K562 (cell line): ENCODE data around the gene UCKL1. TPM values are rescaled to one million over a fixed set of nuclear protein-coding genes. Genes with fewer than 3 reads are reported as not detected.

Source experiments
- CHD1 ChIP-seq: fragments of 200-600 bp; sonication (generic); IDR thresholded peaks from one replicate; pipeline ENCODE4 v1.6.1; 2012; ENCODE audit warnings: mild to moderate bottlenecking, moderate library complexity, low read length, inconsistent platforms
- FOXJ3 ChIP-seq: sonication (generic); formaldehyde crosslinking; IDR thresholded peaks from 2 replicates; pipeline ENCODE4 v1.4.0; 2020; ENCODE audit warnings: mild to moderate bottlenecking, missing genetic modification reagents
- HNRNPL ChIP-seq: fragments of 200-400 bp; formaldehyde crosslinking; IDR thresholded peaks from 2 replicates; pipeline ENCODE4 v1.6.1; 2017; ENCODE audit warnings: low read depth, mild to moderate bottlenecking, low read length
- KDM2B ChIP-seq: fragments of 250-450 bp; sonication (Bioruptor Pico); IDR thresholded peaks from 2 replicates; pipeline ENCODE4 v1.8.0; 2021; ENCODE audit warnings: mild to moderate bottlenecking, moderate library complexity
- LARP7 ChIP-seq: fragments of 450-650 bp; IDR thresholded peaks from 2 replicates; pipeline ENCODE4 v1.6.1; 2016
- RFX5 ChIP-seq: IDR thresholded peaks from 2 replicates; pipeline ENCODE4 v1.6.1; 2011; ENCODE audit warnings: low read depth, mild to moderate bottlenecking, improper control_type of control experiment, low read length
- RFX7 ChIP-seq: fragments of 250-450 bp; sonication (Bioruptor Pico); IDR thresholded peaks from 2 replicates; pipeline ENCODE4 v1.5.1; 2021; ENCODE audit warnings: mild to moderate bottlenecking
- TAF1 ChIP-seq: IDR thresholded peaks from 2 replicates; pipeline ENCODE4 v1.6.1; 2011; ENCODE audit warnings: mild to moderate bottlenecking, low read length, moderate library complexity; ENCODE audit not compliant: insufficient read depth, control insufficient read depth, severe bottlenecking; ENCODE audit errors: extremely low read depth
- TEAD4 ChIP-seq, 2 experiments: sonication (generic) in 1 of 2; formaldehyde crosslinking in 1 of 2; IDR thresholded peaks; 2 replicates each; pipeline versions ENCODE4 v1.6.1 to v1.8.0; 2012 to 2022; ENCODE audit warnings: borderline replicate concordance in 1 of 2, inconsistent platforms in 1 of 2, low read length in 1 of 2, mild to moderate bottlenecking in 1 of 2, missing genetic modification reagents in 1 of 2
- UBTF ChIP-seq, 2 experiments: IDR thresholded peaks; 2 replicates each; pipeline ENCODE4 v1.6.1; 2012; ENCODE audit warnings: improper control_type of control experiment in 2 of 2, low read depth in 2 of 2, low read length in 2 of 2, borderline replicate concordance in 1 of 2
- ZKSCAN1 ChIP-seq: fragments of 150-350 bp; IDR thresholded peaks from 2 replicates; pipeline ENCODE4 v1.6.1; 2016; ENCODE audit warnings: low read depth, low read length
- ZNF589 ChIP-seq: fragments of 200-800 bp; sonication (Bioruptor generic); IDR thresholded peaks from 2 replicates; pipeline ENCODE4 v1.6.1; 2016; ENCODE audit warnings: low read depth, missing genetic modification characterization, missing compliant biosample characterization
- ZNF766 ChIP-seq: fragments of 200-800 bp; sonication (Bioruptor generic); conservative IDR thresholded peaks from 2 replicates; pipeline ENCODE4 v1.6.1; 2016; ENCODE audit warnings: missing genetic modification characterization, missing compliant biosample characterization
- polyA plus RNA-seq, 8 experiments: library from polyadenylated mRNA; depleted of rRNA in 4 of 8; stranded (reverse) in 5 of 8; unstranded in 3 of 8; fragments of >200 nt; fragmentation: Nextera tagmentation in 2 of 8; fragmentation: Illumina TruSeq in 1 of 8; extraction: Ambion mirVana in 2 of 8; extraction: Trizol in 1 of 8; gene quantifications; 2 replicates each; pipeline versions ENCODE4 v1.2.1 to v1.2.3, GENCODE V29; 2011 to 2014; ENCODE audit warnings: inconsistent platforms in 1 of 8, missing spikeins in 1 of 8
- total RNA-seq, 7 experiments: library from RNA; depleted of rRNA in 6 of 7; stranded (reverse); fragments of >200 nt in 6 of 7; fragmentation: Illumina TruSeq in 2 of 7; extraction: Trizol in 2 of 7; gene quantifications; 2 replicates each; pipeline versions ENCODE4 v1.2.1 to v1.2.3, GENCODE V29; 2011 to 2021; ENCODE audit warnings: low replicate concordance in 1 of 7
- TF ChIP-seq, protein P1 (sequence below): IDR thresholded peaks from 2 replicates; pipeline ENCODE4 v1.6.1; 2011; ENCODE audit not compliant: insufficient read length; ENCODE audit errors: extremely low read depth
- TF ChIP-seq, protein P2 (sequence below), 2 experiments: fragments of 450-650 bp; formaldehyde crosslinking in 1 of 2; IDR thresholded peaks; 2 replicates each; pipeline versions ENCODE4 v1.4.0 to v1.6.1; 2014 to 2020; ENCODE audit warnings: mild to moderate bottlenecking in 2 of 2, borderline replicate concordance in 1 of 2, low read depth in 1 of 2

UCKL1 gene
- total and polyA plus RNA-seq, 9 of the 15 experiments (the other 6 are each of a cell fraction or from before 2014, with no cell fraction given): 3.1 to 52.8 (median 24.2) TPM

GRCh38 chr20:63895202-63895951, 60.8 kb downstream of the UCKL1 start (continued):
- TF ChIP-seq UBTF (IDR thresholded peaks at IDR 0.05; ENCODE audit: borderline replicate concordance in 1 of 2, low read depth in 2 of 2, low read length in 2 of 2) (0 out of 4 replicates have a peak, but pooled peaks of 1 of the 2 experiments have one; percentile 45), TAF1 (no peak), KDM2B (CRISPR knock-in tag) (no peak), TEAD4 (IDR thresholded peaks at IDR 0.05; ENCODE audit: low read length) (no peak), TEAD4 (CRISPR knock-in tag; IDR thresholded peaks at IDR 0.05; ENCODE audit: borderline replicate concordance) (no peak), ZNF589 (CRISPR knock-in tag) (peak; percentile 9; the same call in 1 of the 2 replicates), ZNF766 (CRISPR knock-in tag) (peak; percentile 40; the same call in 1 of the 2 replicates), RFX5 (no peak), ZKSCAN1 (no peak), FOXJ3 (CRISPR knock-in tag) (no peak), HNRNPL (no peak), LARP7 (no peak), RFX7 (CRISPR knock-in tag) (no peak), CHD1 (peak; percentile 18)
- TF ChIP-seq, protein P1, sequence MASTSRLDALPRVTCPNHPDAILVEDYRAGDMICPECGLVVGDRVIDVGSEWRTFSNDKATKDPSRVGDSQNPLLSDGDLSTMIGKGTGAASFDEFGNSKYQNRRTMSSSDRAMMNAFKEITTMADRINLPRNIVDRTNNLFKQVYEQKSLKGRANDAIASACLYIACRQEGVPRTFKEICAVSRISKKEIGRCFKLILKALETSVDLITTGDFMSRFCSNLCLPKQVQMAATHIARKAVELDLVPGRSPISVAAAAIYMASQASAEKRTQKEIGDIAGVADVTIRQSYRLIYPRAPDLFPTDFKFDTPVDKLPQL: no peak
- TF ChIP-seq, protein P2, sequence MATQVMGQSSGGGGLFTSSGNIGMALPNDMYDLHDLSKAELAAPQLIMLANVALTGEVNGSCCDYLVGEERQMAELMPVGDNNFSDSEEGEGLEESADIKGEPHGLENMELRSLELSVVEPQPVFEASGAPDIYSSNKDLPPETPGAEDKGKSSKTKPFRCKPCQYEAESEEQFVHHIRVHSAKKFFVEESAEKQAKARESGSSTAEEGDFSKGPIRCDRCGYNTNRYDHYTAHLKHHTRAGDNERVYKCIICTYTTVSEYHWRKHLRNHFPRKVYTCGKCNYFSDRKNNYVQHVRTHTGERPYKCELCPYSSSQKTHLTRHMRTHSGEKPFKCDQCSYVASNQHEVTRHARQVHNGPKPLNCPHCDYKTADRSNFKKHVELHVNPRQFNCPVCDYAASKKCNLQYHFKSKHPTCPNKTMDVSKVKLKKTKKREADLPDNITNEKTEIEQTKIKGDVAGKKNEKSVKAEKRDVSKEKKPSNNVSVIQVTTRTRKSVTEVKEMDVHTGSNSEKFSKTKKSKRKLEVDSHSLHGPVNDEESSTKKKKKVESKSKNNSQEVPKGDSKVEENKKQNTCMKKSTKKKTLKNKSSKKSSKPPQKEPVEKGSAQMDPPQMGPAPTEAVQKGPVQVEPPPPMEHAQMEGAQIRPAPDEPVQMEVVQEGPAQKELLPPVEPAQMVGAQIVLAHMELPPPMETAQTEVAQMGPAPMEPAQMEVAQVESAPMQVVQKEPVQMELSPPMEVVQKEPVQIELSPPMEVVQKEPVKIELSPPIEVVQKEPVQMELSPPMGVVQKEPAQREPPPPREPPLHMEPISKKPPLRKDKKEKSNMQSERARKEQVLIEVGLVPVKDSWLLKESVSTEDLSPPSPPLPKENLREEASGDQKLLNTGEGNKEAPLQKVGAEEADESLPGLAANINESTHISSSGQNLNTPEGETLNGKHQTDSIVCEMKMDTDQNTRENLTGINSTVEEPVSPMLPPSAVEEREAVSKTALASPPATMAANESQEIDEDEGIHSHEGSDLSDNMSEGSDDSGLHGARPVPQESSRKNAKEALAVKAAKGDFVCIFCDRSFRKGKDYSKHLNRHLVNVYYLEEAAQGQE (IDR thresholded peaks at IDR 0.05; ENCODE audit: borderline replicate concordance): peak; percentile 37; the same call in 1 of the 2 replicates
- TF ChIP-seq, protein P2 (CRISPR knock-in tag; IDR thresholded peaks at IDR 0.05; ENCODE audit: low read depth): no peak
